Measurements from ENCODE around the gene USP54.

The USP54 gene

DNA sequence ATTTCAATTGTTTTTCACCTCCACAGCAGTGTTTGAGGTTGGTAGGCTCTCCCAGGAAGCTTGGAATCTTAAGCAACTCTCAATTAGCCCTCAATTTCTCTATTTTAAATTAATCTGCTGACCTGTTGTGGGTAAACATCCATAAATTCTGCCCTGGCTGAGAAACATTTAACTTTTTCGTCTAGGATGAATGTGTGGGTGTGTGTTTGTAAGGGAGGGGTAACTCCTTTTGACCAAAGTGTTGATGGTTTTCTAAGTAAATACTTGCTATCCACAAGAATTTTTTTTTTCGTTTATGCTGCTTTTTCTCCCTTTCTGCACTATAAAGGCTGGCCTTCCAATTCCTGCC is 96.3 kb downstream of the USP54 start:
- H3K27me3 Mint-ChIP-seq, result no peaks in the 10 kb centered on the region
- H3K9me3 Mint-ChIP-seq, result no peaks in the 10 kb centered on the region
- H3K4me1 Mint-ChIP-seq, result peaks cover 29 to 40% of the 10 kb centered on the region in 2 donors
- no peak for ATAC-seq (replicated peaks)
- peak overlapping the region; percentile 98 for H3K27ac Mint-ChIP-seq
- no peak for DNase-seq
- H3K36me3 Mint-ChIP-seq, result peaks cover 2 to 14% of the 10 kb centered on the region in 2 donors
- H3K4me3 Mint-ChIP-seq, result peak overlapping the region; percentile 95 to 99

DNA sequence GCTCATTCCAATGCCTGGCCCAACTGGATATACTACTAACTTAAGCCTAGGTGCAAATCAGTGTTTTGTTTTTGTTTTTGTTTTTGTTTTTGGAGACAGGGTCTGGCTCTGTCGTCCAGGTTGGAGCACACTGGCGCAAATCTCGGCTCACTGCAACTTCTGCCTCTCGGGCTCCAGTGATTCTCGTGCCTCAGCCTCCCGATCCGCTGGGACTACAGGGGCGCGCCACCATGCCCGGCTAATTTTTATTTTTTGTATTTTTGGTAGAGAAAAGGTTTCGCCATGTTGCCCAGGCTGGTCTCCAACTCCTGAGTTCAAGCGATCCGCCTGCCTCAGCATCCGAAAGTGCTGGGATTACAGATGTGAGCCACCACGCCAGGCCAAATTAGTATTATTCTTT is 96.9 kb downstream of the USP54 start:
- peaks cover 31 to 45% of the 10 kb centered on the region in 2 donors for H3K4me1 Mint-ChIP-seq
- H3K27me3 Mint-ChIP-seq, result no peaks in the 10 kb centered on the region
- no peak overlapping the region for H3K27ac Mint-ChIP-seq
- no peak for DNase-seq
- H3K9me3 Mint-ChIP-seq, result no peaks in the 10 kb centered on the region
- peaks cover 0 to 14% of the 10 kb centered on the region in 2 donors for H3K36me3 Mint-ChIP-seq
- peak overlapping the region; percentile 56 to 73 for H3K4me3 Mint-ChIP-seq
- ATAC-seq (replicated peaks), result no peak

DNA sequence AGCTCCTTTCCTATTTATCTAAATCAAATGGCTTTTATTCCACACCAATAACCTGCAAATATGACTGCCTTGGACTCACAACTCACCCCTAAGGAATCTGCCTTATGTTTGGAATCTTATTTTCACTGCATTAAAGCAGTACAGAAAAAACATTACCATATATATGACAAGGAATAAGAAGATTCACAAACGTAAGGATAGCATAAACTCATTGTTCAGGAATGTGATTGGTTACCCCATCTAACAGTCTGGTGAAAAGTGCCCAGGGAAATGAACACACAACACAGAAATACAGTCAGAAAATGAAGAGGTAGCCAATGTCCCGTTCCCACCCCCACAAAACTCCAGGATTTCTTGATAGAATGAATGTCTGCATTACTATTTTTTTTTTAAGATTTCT is 97.4 kb downstream of the USP54 start:
- H3K9me3 Mint-ChIP-seq, result no peaks in the 10 kb centered on the region
- H3K4me1 Mint-ChIP-seq, result peaks cover 34 to 49% of the 10 kb centered on the region in 2 donors
- peak overlapping the region; percentile 1 for H3K27ac Mint-ChIP-seq
- H3K27me3 Mint-ChIP-seq, result no peaks in the 10 kb centered on the region
- H3K36me3 Mint-ChIP-seq, result peaks cover 3 to 18% of the 10 kb centered on the region in 2 donors
- H3K4me3 Mint-ChIP-seq, result peak overlapping the region; percentile 56 to 73
- ATAC-seq (replicated peaks) (no peak), DNase-seq (no peak)

DNA sequence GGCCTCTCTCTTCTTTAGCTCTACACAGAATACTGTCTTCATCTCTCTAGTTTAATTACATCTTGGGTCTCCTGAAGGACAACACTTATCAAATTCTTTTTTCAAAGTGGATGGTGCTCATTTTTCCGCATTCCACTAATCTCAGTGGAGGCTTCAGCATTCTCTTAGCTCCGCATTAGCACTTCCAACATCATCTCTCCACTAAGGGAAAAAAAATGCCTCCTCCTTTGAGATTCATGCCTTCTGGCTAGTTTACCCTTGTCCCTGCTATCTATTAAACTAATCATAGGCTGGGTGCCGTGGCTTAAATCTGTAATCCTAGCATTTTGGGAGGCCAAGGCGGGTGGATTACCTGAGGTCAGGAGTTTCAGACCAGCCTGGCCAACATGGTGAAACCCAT is 104.5 kb downstream of the USP54 start:
- Mint-ChIP-seq H3K36me3 (peaks cover 13 to 23% of the 10 kb centered on the region in 2 donors), H3K27ac (no peak overlapping the region), H3K9me3 (peaks cover 0 to 4% of the 10 kb centered on the region in 2 donors), H3K4me3 (no peak overlapping the region), H3K27me3 (no peaks in the 10 kb centered on the region), H3K4me1 (peaks cover 5 to 23% of the 10 kb centered on the region in 2 donors)
- DNase-seq (no peak), ATAC-seq (replicated peaks) (no peak)

GRCh38 chr10:73485320-73485719 is 105.8 kb downstream of the USP54 start:
- DNase-seq, result no peak
- H3K4me1 Mint-ChIP-seq, result peaks cover 7 to 27% of the 10 kb centered on the region in 2 donors
- H3K9me3 Mint-ChIP-seq, result peaks cover 0 to 4% of the 10 kb centered on the region in 2 donors
- H3K27me3 Mint-ChIP-seq, result no peaks in the 10 kb centered on the region
- no peak overlapping the region for H3K4me3 Mint-ChIP-seq
- H3K36me3 Mint-ChIP-seq, result peaks cover 13 to 23% of the 10 kb centered on the region in 2 donors
- peak overlapping the region; percentile 11 for H3K27ac Mint-ChIP-seq
- no peak for ATAC-seq (replicated peaks)

GRCh38 chr10:73480158-73480557 is 111.0 kb downstream of the USP54 start:
- ATAC-seq (replicated peaks) (peak; percentile 50 to 80), DNase-seq (no peak)
- peaks cover 9 to 19% of the 10 kb centered on the region in 2 donors for H3K36me3 Mint-ChIP-seq

DNA sequence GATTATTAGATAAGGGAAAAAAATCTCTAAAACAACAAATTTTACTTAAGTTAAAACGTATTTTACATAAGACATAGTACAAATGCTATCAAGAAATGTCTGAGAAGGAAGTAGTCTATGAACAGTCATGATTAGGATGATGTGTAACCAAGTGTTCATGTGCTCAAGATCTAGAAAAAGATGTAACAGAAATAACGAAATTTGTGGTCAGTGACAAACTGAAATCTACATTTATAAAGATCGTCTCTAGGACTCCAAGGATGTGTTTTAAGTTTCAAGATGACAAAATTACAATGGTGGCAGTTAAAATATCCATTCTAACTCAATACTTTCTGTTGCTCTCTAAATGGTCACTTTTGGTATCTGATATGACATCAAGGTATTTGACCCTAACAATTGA is 112.5 kb downstream of the USP54 start:
- Mint-ChIP-seq H3K9me3 (peaks cover 0 to 4% of the 10 kb centered on the region in 2 donors), H3K4me1 (peaks cover 2 to 9% of the 10 kb centered on the region in 2 donors), H3K4me3 (no peak overlapping the region), H3K27me3 (no peaks in the 10 kb centered on the region), H3K27ac (no peak overlapping the region), H3K36me3 (peaks cover 17 to 27% of the 10 kb centered on the region in 2 donors)
- DNase-seq, result no peak
- no peak for ATAC-seq (replicated peaks)

More at GRCh38 chr10:73480158-73480557, 111.0 kb downstream of the USP54 start:
- Mint-ChIP-seq H3K27me3 (no peaks in the 10 kb centered on the region), H3K4me1 (peaks cover 2 to 6% of the 10 kb centered on the region in 2 donors), H3K27ac (no peak overlapping the region), H3K9me3 (peaks cover 0 to 4% of the 10 kb centered on the region in 2 donors), H3K4me3 (no peak overlapping the region)

GRCh38 chr10:73471226-73471625 is 119.9 kb downstream of the USP54 start:
- Mint-ChIP-seq H3K27ac (no peak overlapping the region), H3K9me3 (no peaks in the 10 kb centered on the region), H3K27me3 (no peaks in the 10 kb centered on the region), H3K36me3 (peaks cover 29 to 40% of the 10 kb centered on the region in 2 donors), H3K4me1 (peaks cover 9 to 13% of the 10 kb centered on the region in 2 donors), H3K4me3 (no peak overlapping the region)
- DNase-seq (no peak), ATAC-seq (replicated peaks) (no peak)

DNA sequence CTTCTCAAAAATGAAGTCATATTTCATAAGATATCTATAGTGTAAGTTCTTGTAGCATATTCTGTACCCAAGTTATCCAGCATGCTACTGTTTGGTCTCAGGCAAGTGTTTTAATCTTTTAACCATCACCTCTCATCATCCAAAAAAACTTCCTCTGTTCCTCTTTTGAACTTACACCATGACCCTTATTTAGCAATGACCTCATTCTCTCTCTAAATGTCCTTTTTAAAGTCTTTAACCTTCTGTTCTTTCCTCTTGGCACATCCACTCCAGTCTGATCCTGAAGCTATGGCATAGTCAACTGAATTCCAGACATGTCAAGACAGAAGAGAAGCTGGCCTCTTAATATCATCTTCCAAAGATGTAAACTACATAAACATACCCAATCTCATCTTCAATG is 121.6 kb downstream of the USP54 start:
- Mint-ChIP-seq H3K9me3 (no peaks in the 10 kb centered on the region), H3K36me3 (peaks cover 20 to 37% of the 10 kb centered on the region in 2 donors), H3K27ac (peak overlapping the region; percentile 87), H3K27me3 (no peaks in the 10 kb centered on the region), H3K4me3 (no peak overlapping the region), H3K4me1 (peaks cover 8 to 9% of the 10 kb centered on the region in 2 donors)
- DNase-seq, result no peak
- peak; percentile 51 to 72 for ATAC-seq (replicated peaks)

DNA sequence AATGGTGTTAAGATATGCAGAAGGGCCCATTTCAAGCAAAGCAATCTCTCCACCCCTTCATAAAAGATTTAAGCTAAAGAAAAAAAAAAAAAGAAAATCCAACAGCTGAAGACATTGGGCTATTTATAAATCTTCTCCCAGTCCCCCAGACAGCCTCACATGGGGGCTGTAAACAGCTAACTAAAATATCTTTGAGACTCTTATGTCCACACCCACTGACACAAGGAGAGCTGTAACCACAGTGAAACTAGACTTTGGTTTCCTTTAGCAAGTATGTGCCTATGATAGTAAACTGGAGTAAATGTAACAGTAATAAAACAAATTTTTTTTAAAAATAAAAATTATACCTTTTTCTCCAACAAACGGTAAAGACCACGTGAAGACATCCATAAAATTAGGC is 123.9 kb downstream of the USP54 start:
- Mint-ChIP-seq H3K9me3 (no peaks in the 10 kb centered on the region), H3K27ac (peak overlapping the region; percentile 20), H3K27me3 (no peaks in the 10 kb centered on the region), H3K4me3 (no peak overlapping the region), H3K36me3 (peaks cover 31 to 40% of the 10 kb centered on the region in 2 donors), H3K4me1 (peaks cover 8 to 9% of the 10 kb centered on the region in 2 donors)
- ATAC-seq (replicated peaks) (no peak), DNase-seq (no peak)

DNA sequence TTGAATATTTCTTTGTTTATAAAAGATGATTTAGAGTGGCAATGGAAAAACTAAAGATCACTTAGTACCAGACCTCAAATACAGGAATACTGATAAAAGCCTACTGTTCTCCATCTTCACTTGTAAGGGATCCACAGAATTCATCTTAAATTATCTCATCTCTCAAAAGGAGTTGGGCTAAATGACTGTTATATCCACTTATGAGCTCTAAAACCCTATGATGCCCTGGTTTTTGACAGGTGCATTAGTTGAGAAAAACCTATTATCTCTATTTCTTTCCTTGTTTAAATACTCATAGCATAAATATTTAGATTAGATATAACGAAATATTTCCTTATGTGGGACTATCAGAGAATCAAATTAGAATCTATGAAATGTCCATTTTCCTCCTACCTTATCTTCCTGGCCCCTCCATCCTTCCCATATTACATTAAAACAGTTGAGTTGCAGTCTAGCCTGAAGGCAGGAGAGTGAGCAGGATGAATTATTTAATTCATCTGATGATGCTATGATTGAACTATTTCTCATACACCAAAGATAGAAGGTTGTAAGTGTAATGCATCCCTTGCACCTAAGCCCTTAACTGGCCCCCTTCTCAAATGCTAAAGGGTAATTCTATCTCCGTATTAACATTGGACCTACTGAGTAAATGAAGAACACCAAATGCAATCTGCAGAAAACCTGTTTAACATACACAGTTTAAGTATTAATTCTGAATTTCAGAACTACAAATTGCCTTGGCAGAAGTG is 125.0 kb downstream of the USP54 start:
- peaks cover 8 to 9% of the 10 kb centered on the region in 2 donors for H3K4me1 Mint-ChIP-seq
- H3K9me3 Mint-ChIP-seq, result no peaks in the 10 kb centered on the region
- no peak for DNase-seq
- no peaks in the 10 kb centered on the region for H3K27me3 Mint-ChIP-seq
- peak overlapping the region; percentile 1 for H3K27ac Mint-ChIP-seq
- ATAC-seq (replicated peaks), result no peak
- no peak overlapping the region for H3K4me3 Mint-ChIP-seq
- H3K36me3 Mint-ChIP-seq, result peaks cover 31 to 41% of the 10 kb centered on the region in 2 donors

- DNase-seq (no peak), ATAC-seq (replicated peaks) (no peak)
- Mint-ChIP-seq H3K4me1 (peaks cover 0 to 7% of the 10 kb centered on the region in 2 donors), H3K36me3 (peaks cover 22 to 41% of the 10 kb centered on the region in 2 donors), H3K27me3 (no peaks in the 10 kb centered on the region), H3K27ac (no peak overlapping the region), H3K9me3 (no peaks in the 10 kb centered on the region), H3K4me3 (no peak overlapping the region)
Observed at GRCh38 chr10:73460897-73461296, 130.2 kb downstream of the USP54 start.

DNA sequence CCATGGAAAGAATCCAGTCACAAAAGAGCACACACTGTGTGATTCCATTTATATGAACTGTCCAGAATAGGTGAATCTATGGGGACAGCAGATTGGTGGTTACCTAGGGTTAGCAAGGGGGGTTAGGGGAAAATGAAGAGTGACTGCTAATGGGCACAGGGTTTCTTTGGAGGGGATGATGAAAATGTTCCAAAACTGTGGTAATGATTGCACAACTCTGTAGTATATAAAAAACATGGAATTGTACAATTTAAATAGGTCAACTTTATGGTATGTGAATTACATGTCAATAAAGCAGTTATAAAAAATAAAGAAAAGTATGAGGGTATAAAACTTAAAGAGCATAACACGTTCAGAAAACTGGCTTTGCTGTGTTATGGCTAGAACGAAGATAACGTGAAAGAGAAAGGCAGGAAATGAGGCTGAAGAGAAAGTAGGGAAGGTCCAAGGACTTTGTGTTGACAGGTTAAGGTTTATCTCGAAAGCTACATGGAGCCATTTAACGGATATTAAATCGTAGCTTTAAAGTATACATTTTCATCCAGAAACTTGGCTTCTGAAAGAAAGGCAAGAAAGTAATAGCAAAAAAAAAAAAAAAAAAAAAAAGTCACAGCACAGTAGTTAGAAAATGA is 131.3 kb downstream of the USP54 start:
- no peaks in the 10 kb centered on the region for H3K9me3 Mint-ChIP-seq
- H3K36me3 Mint-ChIP-seq, result peaks cover 26 to 41% of the 10 kb centered on the region in 2 donors
- peaks cover 2 to 7% of the 10 kb centered on the region in 2 donors for H3K4me1 Mint-ChIP-seq
- no peak overlapping the region for H3K4me3 Mint-ChIP-seq
- DNase-seq (no peak), ATAC-seq (replicated peaks) (no peak)
- H3K27ac Mint-ChIP-seq, result no peak overlapping the region
- H3K27me3 Mint-ChIP-seq, result no peaks in the 10 kb centered on the region

DNA sequence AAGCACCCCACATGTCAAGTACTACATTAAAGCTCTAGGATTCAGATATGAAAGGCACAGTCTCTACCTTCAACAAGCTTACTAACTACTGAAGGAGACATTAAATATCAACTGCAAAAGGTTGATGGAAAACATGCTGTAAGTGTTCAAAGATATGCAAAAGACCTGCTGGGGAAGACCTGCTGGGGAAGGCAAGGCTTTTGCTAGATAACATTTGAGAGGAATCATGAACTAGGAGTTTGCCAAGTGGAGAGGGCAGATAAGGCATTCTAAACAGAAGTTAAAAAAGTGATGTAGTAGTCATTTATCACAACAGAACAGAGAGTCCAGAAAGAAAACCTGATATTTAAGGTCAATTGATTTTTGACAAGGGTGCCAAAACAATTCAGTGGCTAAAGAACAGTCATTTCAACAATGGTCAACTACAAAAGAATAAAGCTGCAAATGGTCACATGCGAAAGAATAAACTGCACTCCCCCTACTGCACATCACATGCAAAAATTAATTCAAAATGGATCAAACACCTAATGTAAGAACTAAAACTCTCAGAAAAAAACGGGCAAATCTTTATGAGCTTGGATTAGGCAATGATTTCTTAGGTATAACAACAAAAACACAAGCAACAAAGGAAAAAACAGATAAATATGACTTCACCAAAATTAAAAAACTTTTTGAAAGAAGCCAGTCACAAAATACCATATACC is 134.8 kb downstream of the USP54 start:
- ATAC-seq (replicated peaks) (no peak), DNase-seq (no peak)
- no peak overlapping the region for H3K4me3 Mint-ChIP-seq
- no peaks in the 10 kb centered on the region for H3K27me3 Mint-ChIP-seq
- peaks cover 2 to 7% of the 10 kb centered on the region in 2 donors for H3K4me1 Mint-ChIP-seq
- H3K9me3 Mint-ChIP-seq, result no peaks in the 10 kb centered on the region
- peaks cover 15 to 40% of the 10 kb centered on the region in 2 donors for H3K36me3 Mint-ChIP-seq
- no peak overlapping the region for H3K27ac Mint-ChIP-seq
